OCI-LY1 (cell line): ENCODE results near the gene CFAP77.

Experiments
- H2AFZ ChIP-seq: fragments of 200-600 bp; sonication (generic), shearing (Covaris generic); 2 replicates; pipeline ENCODE4 v1.6.0; 2014; ENCODE audit warnings: antibody characterized with exemption, mild to moderate bottlenecking, low read length
- H3F3A ChIP-seq: fragments of 200-600 bp; sonication (generic), shearing (Covaris generic); 2 replicates; pipeline ENCODE4 v1.6.0; 2014; ENCODE audit warnings: mild to moderate bottlenecking, antibody characterized with exemption, low read length, moderate library complexity; ENCODE audit not compliant: insufficient read depth
- H3K27ac ChIP-seq: fragments of 200-600 bp; sonication (generic); 2 replicates; pipeline ENCODE4 v1.5.1; 2014; ENCODE audit warnings: low read length, mixed run types, mild to moderate bottlenecking, low read depth; ENCODE audit not compliant: poor library complexity, severe bottlenecking
- H3K27me3 ChIP-seq: fragments of 200-600 bp; sonication (generic); 2 replicates; pipeline ENCODE4 v1.6.0; 2014; ENCODE audit warnings: antibody characterized with exemption, mild to moderate bottlenecking, low read length, moderate library complexity; ENCODE audit not compliant: insufficient read depth
- H3K36me3 ChIP-seq: fragments of 200-600 bp; sonication (generic); 2 replicates; pipeline ENCODE4 v1.6.1; 2014; ENCODE audit warnings: mild to moderate bottlenecking, antibody characterized with exemption, low read length, moderate library complexity, mixed read lengths; ENCODE audit not compliant: insufficient read depth
- H3K4me1 ChIP-seq: fragments of 200-600 bp; sonication (generic); 2 replicates; pipeline ENCODE4 v1.5.1; 2014; ENCODE audit warnings: mild to moderate bottlenecking, low read length, moderate library complexity; ENCODE audit not compliant: insufficient read depth, severe bottlenecking
- H3K4me2 ChIP-seq: fragments of 200-600 bp; sonication (generic), shearing (Covaris generic); 2 replicates; pipeline ENCODE4 v1.6.1; 2014; ENCODE audit warnings: low read length
- H3K4me3 ChIP-seq: fragments of 200-600 bp; sonication (generic); 2 replicates; pipeline ENCODE4 v1.5.1; 2014; ENCODE audit warnings: low read length, low read depth, mild to moderate bottlenecking, mixed read lengths; ENCODE audit not compliant: poor library complexity, severe bottlenecking
- H3K79me2 ChIP-seq: fragments of 200-600 bp; shearing (Covaris generic); 2 replicates; pipeline ENCODE4 v1.6.1; 2016; ENCODE audit warnings: mixed run types, low read length, mixed read lengths; ENCODE audit not compliant: insufficient read depth
- H3K9ac ChIP-seq: fragments of 200-600 bp; sonication (generic), shearing (Covaris generic); 2 replicates; pipeline ENCODE4 v1.6.1; 2014; ENCODE audit warnings: mild to moderate bottlenecking, low read length, mixed read lengths
- H3K9me2 ChIP-seq: fragments of 200-600 bp; sonication (generic), shearing (Covaris generic); 2 replicates; pipeline ENCODE4 v1.6.1; 2014; ENCODE audit warnings: low read depth, mild to moderate bottlenecking, low read length, mixed read lengths
- H3K9me3 ChIP-seq: fragments of 200-600 bp; shearing (Covaris generic); 2 replicates; pipeline ENCODE4 v1.6.1; 2014; ENCODE audit warnings: low read length, mixed read lengths
- H4K20me1 ChIP-seq: fragments of 200-600 bp; sonication (generic), shearing (Covaris generic); 2 replicates; pipeline ENCODE4 v1.6.0; 2016; ENCODE audit warnings: mild to moderate bottlenecking, low read length; ENCODE audit not compliant: insufficient read depth
- CTCF ChIP-seq: fragments of 200-600 bp; sonication (generic), shearing (Covaris generic); IDR thresholded peaks from 2 replicates; pipeline ENCODE4 v1.5.1; 2017; ENCODE audit warnings: mild to moderate bottlenecking, antibody characterized with exemption, low read length, moderate library complexity, mixed read lengths
- EZH2 ChIP-seq: fragments of 200-600 bp; sonication (generic), shearing (Covaris generic); IDR thresholded peaks from 2 replicates; pipeline ENCODE4 v1.8.0; 2017; ENCODE audit warnings: borderline replicate concordance, mixed run types, mild to moderate bottlenecking, antibody characterized with exemption, low read length, moderate library complexity, mixed read lengths

Gene CFAP77

GRCh38 chr9:132545578-132545977 lies 135.6 kb downstream of the CFAP77 start:
- Histone ChIP-seq H3K4me1 (peaks cover 52% of the 10 kb centered on the region), H2AFZ (no peak overlapping the region), H4K20me1 (no peaks in the 10 kb centered on the region), H3K27ac (no peak overlapping the region), H3K36me3 (no peaks in the 10 kb centered on the region), H3K9ac (no peak overlapping the region; the same call in 1 of the 2 replicates), H3F3A (no peaks in the 10 kb centered on the region), H3K4me3 (no peak overlapping the region), H3K4me2 (peak overlapping the region; percentile 64; the same call in 1 of the 2 replicates), H3K27me3 (peaks cover 11% of the 10 kb centered on the region; the same call in 1 of the 2 replicates), H3K79me2 (no peaks in the 10 kb centered on the region), H3K9me3 (no peaks in the 10 kb centered on the region), H3K9me2 (no peaks in the 10 kb centered on the region)
- TF ChIP-seq EZH2 (no peak), CTCF (no peak)

DNA sequence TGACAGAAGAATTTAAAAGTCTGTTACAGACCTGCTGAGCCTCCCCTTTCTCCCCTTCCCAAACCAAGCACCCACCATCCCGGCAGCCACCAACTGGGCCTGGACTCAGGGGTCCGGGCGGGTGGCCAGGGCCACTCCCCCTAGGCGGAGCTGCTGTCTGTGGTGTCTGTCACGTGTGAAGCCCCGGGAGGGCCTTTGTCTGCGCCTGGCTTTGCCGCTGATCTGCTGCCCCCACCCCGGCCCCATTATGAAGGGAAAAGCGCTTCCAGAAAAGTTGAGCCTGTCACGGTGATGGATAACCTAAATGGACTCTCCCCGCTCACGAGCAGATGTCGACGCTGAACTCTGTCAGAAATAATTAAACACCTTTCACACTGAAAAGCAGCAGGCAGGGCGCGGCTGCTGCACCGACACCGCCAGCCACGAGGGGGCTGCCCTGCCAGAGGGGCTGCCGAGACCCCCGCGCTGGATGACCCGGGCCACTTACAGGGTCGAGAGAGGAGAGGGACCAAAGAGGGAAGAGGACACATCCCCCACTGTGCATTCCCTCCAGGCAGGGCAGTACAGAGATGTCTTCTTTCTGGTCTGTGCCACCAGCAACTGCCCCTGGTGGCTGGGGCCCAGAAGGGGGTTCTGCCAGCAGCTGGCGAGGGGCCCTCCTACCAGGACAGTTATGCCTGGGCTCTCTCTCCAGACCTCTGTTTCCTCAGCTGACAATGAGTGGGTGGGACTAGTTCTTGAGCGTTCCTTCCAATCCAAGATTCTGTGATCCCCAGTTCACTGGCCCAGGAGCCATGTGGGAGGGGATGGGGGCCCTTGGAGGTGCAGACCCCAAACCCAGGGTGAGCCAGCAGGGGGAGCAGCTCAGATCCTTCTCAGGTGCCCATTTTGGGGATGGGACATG lies 136.4 kb downstream of the CFAP77 start:
- H3K27me3 ChIP-seq, result peaks cover 8% of the 10 kb centered on the region; the same call in 1 of the 2 replicates
- H4K20me1 ChIP-seq, result no peaks in the 10 kb centered on the region
- H3K4me3 ChIP-seq, result peak overlapping the region; percentile 46
- H3K9ac ChIP-seq, result peak overlapping the region; percentile 37; the same call in 1 of the 2 replicates
- no peaks in the 10 kb centered on the region for H3K9me3 ChIP-seq
- H3F3A ChIP-seq, result no peaks in the 10 kb centered on the region
- no peaks in the 10 kb centered on the region for H3K36me3 ChIP-seq
- TF ChIP-seq EZH2 (no peak), CTCF (peak; percentile 94)
- H3K9me2 ChIP-seq, result no peaks in the 10 kb centered on the region
- peak overlapping the region; percentile 97 for H3K27ac ChIP-seq
- peak overlapping the region; percentile 64 for H3K4me2 ChIP-seq
- peaks cover 52% of the 10 kb centered on the region for H3K4me1 ChIP-seq
- no peaks in the 10 kb centered on the region for H3K79me2 ChIP-seq
- H2AFZ ChIP-seq, result peak overlapping the region; percentile 80

- H3K79me2 ChIP-seq, result no peaks in the 10 kb centered on the region
- H3K4me3 ChIP-seq, result peak overlapping the region; percentile 46
- H3K36me3 ChIP-seq, result no peaks in the 10 kb centered on the region
- H3K9me3 ChIP-seq, result no peaks in the 10 kb centered on the region
- no peak overlapping the region for H2AFZ ChIP-seq
- H3K27me3 ChIP-seq, result peaks cover 8% of the 10 kb centered on the region; the same call in 1 of the 2 replicates
- peaks cover 52% of the 10 kb centered on the region for H3K4me1 ChIP-seq
- peak overlapping the region; percentile 64; the same call in 1 of the 2 replicates for H3K4me2 ChIP-seq
- H3K9ac ChIP-seq, result peak overlapping the region; percentile 55; the same call in 1 of the 2 replicates
- H4K20me1 ChIP-seq, result no peaks in the 10 kb centered on the region
- peak overlapping the region; percentile 97 for H3K27ac ChIP-seq
- no peaks in the 10 kb centered on the region for H3F3A ChIP-seq
- no peaks in the 10 kb centered on the region for H3K9me2 ChIP-seq
- TF ChIP-seq CTCF, result no peak
- TF ChIP-seq EZH2, result no peak
Measured at GRCh38 chr9:132547052-132547431, 137.0 kb downstream of the CFAP77 start.
